GM12891 (cell line): ENCODE data around the gene SNAPC2.

ENCODE experiments used
- POLR2A ChIP-seq: IDR thresholded peaks from 2 replicates; pipeline ENCODE4 v1.6.1; 2011; ENCODE audit warnings: low read depth, low read length, control low read depth
- POLR2AphosphoS5 ChIP-seq: IDR thresholded peaks from 2 replicates; pipeline ENCODE4 v1.6.1; 2011; ENCODE audit warnings: low read depth, low read length, control low read depth
- POU2F2 ChIP-seq: IDR thresholded peaks from 2 replicates; pipeline ENCODE4 v1.6.1; 2011; ENCODE audit warnings: low read depth, mild to moderate bottlenecking, control low read depth, low read length, moderate library complexity
- SPI1 ChIP-seq: IDR thresholded peaks from 2 replicates; pipeline ENCODE4 v1.6.1; 2011; ENCODE audit warnings: low read depth, low read length, control low read depth
- TAF1 ChIP-seq: IDR thresholded peaks from 2 replicates; pipeline ENCODE4 v1.6.1; 2011; ENCODE audit warnings: low read depth, low read length, control low read depth

DNA sequence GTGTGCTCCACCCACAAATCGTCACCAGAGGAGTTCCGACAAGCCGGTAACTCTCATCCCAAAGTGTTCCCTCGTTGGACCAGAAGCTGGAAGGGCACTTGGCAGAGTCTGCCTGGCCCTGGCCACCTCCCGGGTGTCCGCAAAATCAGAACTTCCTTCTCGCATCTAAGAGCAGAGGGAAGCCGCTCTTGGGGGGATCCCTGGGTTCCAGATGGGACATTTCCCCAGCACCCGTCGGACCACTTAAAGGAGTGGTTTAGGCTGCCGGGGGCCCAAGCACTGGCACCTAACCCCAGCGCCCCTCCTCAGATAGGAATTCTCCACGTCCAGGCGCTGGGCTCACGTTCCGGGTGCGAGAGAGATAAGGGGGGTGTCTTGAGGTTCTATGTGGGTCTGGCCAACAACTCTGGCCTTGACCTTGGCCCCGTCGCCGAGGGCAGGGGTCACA, 17.3 kb upstream of the SNAPC2 start:
- no peak for TF ChIP-seq POLR2AphosphoS5
- no peak for TF ChIP-seq TAF1
- no peak for TF ChIP-seq POLR2A
- no peak for TF ChIP-seq SPI1
- TF ChIP-seq POU2F2: no peak
